HepG2 (cell line): ENCODE measurements around the gene IGSF21. TPM values are rescaled to one million over a fixed set of nuclear protein-coding genes. Genes with fewer than 3 reads are reported as not detected.

Source experiments
- ATAC-seq: fragments of 200-7000 bp; cut with Tn5 transposase; 3 replicates; pipeline ENCODE4 v1.9.1; 2020; ENCODE audit warnings: mild to moderate bottlenecking, moderate library complexity
- BruUV-seq: library from RNA; stranded (reverse); fragments of 400-500 nt; replicated peaks from 2 replicates; lab custom pipeline; 2021; lab: Mats Ljungman, UMichigan
- CTCF ChIA-PET: fragments of 300-600 bp; formaldehyde crosslinking; extraction: SDS; loops from one replicate; lab custom pipeline; 2021; ENCODE audit warnings: low total read pairs, inconsistent platforms, low intra/inter-chr PET ratio; lab: Yijun Ruan, JAX
- POLR2A ChIA-PET: fragments of 350-600 bp; sonication (Branson Sonifier 250); formaldehyde crosslinking; loops from one replicate; lab custom pipeline; 2020; ENCODE audit warnings: antibody characterized with exemption, inconsistent platforms; lab: Yijun Ruan, JAX
- DNase-seq: peaks from one replicate; pipeline ENCODE4 v3.0.0-alpha.2; 2015; ENCODE audit warnings: low spot score
- FAIRE-seq: peaks from 3 replicates; lab custom pipeline; 2011; peaks lifted over from hg19 to GRCh38; lab: Jason Lieb, UNC
- H2AFZ ChIP-seq: one replicate; pipeline ENCODE4 v1.6.1; 2011; ENCODE audit warnings: low read length, inconsistent platforms
- H3K27ac ChIP-seq: fragments of 300-600 bp; 3 replicates; pipeline ENCODE4 v1.8.0; 2011; ENCODE audit warnings: mixed run types, mild to moderate bottlenecking, mixed read lengths, low read length, inconsistent platforms; ENCODE audit not compliant: insufficient read depth; ENCODE audit errors: extremely low read length
- H3K27me3 ChIP-seq, 2 experiments: fragments of 200-600 bp in 1 of 2; 2 replicates in 1 of 2; 3 replicates in 1 of 2; pipeline versions ENCODE4 v1.6.0 to v1.8.0; 2011; ENCODE audit warnings: low read length in 2 of 2, mild to moderate bottlenecking in 2 of 2, moderate library complexity in 2 of 2, inconsistent platforms in 1 of 2; ENCODE audit not compliant: insufficient read depth in 2 of 2, control insufficient read depth in 1 of 2
- H3K36me3 ChIP-seq, 2 experiments: fragments of 200-600 bp in 1 of 2; replicated peaks in 1 of 2; 2 replicates in 1 of 2; 3 replicates in 1 of 2; pipeline versions ENCODE4 v1.5.1 to v1.8.0; 2011; ENCODE audit warnings: low read length in 2 of 2, inconsistent platforms in 1 of 2; ENCODE audit not compliant: insufficient read depth in 2 of 2, control insufficient read depth in 1 of 2
- H3K4me1 ChIP-seq: 2 replicates; pipeline ENCODE4 v1.5.1; 2012; ENCODE audit warnings: low read length, inconsistent platforms; ENCODE audit not compliant: insufficient read depth
- H3K4me2 ChIP-seq: 2 replicates; pipeline ENCODE4 v1.6.0; 2011; ENCODE audit warnings: low read depth, low read length, inconsistent platforms
- H3K4me3 ChIP-seq, 3 experiments: fragments of 200-600 bp in 1 of 3; sonication (generic), shearing (Covaris generic) in 1 of 3; replicated peaks in 1 of 3; 2 replicates each; pipeline ENCODE4 v1.5.1; 2011 to 2016; ENCODE audit warnings: low read length in 3 of 3, inconsistent platforms in 2 of 3, low read depth in 2 of 3, mild to moderate bottlenecking in 2 of 3, control low read depth in 1 of 3, mixed read lengths in 1 of 3; ENCODE audit not compliant: insufficient read depth in 1 of 3
- H3K79me2 ChIP-seq: one replicate; pipeline ENCODE4 v1.6.1; 2011; ENCODE audit warnings: low read length, inconsistent platforms; ENCODE audit not compliant: insufficient read depth
- H3K9ac ChIP-seq: 2 replicates; pipeline ENCODE4 v1.6.0; 2011; ENCODE audit warnings: mild to moderate bottlenecking, low read depth, low read length, inconsistent platforms; ENCODE audit not compliant: insufficient read depth
- H3K9me3 ChIP-seq: 2 replicates; pipeline ENCODE4 v1.5.1; 2012; ENCODE audit warnings: mild to moderate bottlenecking, low read length
- H4K20me1 ChIP-seq: 2 replicates; pipeline ENCODE4 v1.6.0; 2011; ENCODE audit warnings: inconsistent platforms, mild to moderate bottlenecking, low read length, moderate library complexity; ENCODE audit not compliant: insufficient read depth
- MAFG ChIP-seq: sonication (generic); formaldehyde crosslinking; IDR thresholded peaks from 2 replicates; pipeline ENCODE4 v1.5.1; 2020; ENCODE audit warnings: mild to moderate bottlenecking, missing genetic modification reagents
- NFATC3 ChIP-seq: sonication (generic); formaldehyde crosslinking; IDR thresholded peaks from 2 replicates; pipeline ENCODE4 v1.5.1; 2020; ENCODE audit warnings: mild to moderate bottlenecking, missing genetic modification reagents
- ZBTB38 ChIP-seq: sonication (generic); formaldehyde crosslinking; IDR thresholded peaks from 2 replicates; pipeline ENCODE4 v1.5.1; 2020; ENCODE audit warnings: mild to moderate bottlenecking, missing genetic modification reagents
- ZNF432 ChIP-seq: sonication (generic); formaldehyde crosslinking; IDR thresholded peaks from 2 replicates; pipeline ENCODE4 v1.5.0; 2020; ENCODE audit warnings: missing genetic modification reagents, mild to moderate bottlenecking, borderline replicate concordance
- ZNF484 ChIP-seq: sonication (generic); formaldehyde crosslinking; IDR thresholded peaks from 2 replicates; pipeline ENCODE4 v1.5.1; 2020; ENCODE audit warnings: mild to moderate bottlenecking, low read depth, missing genetic modification reagents, borderline replicate concordance
- ZNF570 ChIP-seq: sonication (generic); formaldehyde crosslinking; IDR thresholded peaks from 2 replicates; pipeline ENCODE4 v1.4.0; 2020; ENCODE audit warnings: mild to moderate bottlenecking, missing genetic modification reagents, borderline replicate concordance
- ZNF782 ChIP-seq: sonication (generic); formaldehyde crosslinking; IDR thresholded peaks from 2 replicates; pipeline ENCODE4 v1.4.0; 2020; ENCODE audit warnings: missing genetic modification reagents, mild to moderate bottlenecking, borderline replicate concordance
- WGBS: methylation state at CpG from one replicate; pipeline ENCODE4 v1.1.6; 2017; ENCODE audit warnings: low lambda C conversion rate; 5-methylcytosine and 5-hydroxymethylcytosine counted together
- in situ Hi-C: cut with HindIII; loops from 2 replicates; pipeline ENCODE4 v1.10.0; 2017; ENCODE audit warnings: low pct_unique_long_range_greater_than_20kb; ENCODE audit not compliant: extremely low pct_ligation_motif_present
- intact Hi-C: fragments of 100-400 bp; cut with micrococcal nuclease; formaldehyde crosslinking; loops from one replicate; pipeline ENCODE4 v1.10.0; 2022; ENCODE audit not compliant: unreplicated experiment
- polyA plus RNA-seq, 8 experiments: library from polyadenylated mRNA; depleted of rRNA in 3 of 8; stranded (reverse) in 7 of 8; unstranded in 1 of 8; fragments of >200 nt; fragmentation: Illumina TruSeq in 4 of 8; extraction: Trizol in 4 of 8; gene quantifications; 2 replicates each; pipeline versions ENCODE4 v1.2.1 to v1.2.3, GENCODE V29; 2011 to 2016; ENCODE audit warnings: low read depth in 4 of 8, missing spikeins in 1 of 8, mixed read lengths in 1 of 8; ENCODE audit not compliant: insufficient read depth in 1 of 8
- total RNA-seq, 5 experiments: library from RNA; depleted of rRNA; stranded (reverse); fragments of >200 nt; fragmentation: Illumina TruSeq; extraction: Trizol; gene quantifications; 2 replicates each; pipeline ENCODE4 v1.2.3, GENCODE V29; 2016; ENCODE audit warnings: low read depth in 1 of 5

Gene IGSF21
- total and polyA plus RNA-seq, 2 of the 13 experiments (the other 11 are each of a cell fraction or from before 2014, with no cell fraction given), result not detected

DNA sequence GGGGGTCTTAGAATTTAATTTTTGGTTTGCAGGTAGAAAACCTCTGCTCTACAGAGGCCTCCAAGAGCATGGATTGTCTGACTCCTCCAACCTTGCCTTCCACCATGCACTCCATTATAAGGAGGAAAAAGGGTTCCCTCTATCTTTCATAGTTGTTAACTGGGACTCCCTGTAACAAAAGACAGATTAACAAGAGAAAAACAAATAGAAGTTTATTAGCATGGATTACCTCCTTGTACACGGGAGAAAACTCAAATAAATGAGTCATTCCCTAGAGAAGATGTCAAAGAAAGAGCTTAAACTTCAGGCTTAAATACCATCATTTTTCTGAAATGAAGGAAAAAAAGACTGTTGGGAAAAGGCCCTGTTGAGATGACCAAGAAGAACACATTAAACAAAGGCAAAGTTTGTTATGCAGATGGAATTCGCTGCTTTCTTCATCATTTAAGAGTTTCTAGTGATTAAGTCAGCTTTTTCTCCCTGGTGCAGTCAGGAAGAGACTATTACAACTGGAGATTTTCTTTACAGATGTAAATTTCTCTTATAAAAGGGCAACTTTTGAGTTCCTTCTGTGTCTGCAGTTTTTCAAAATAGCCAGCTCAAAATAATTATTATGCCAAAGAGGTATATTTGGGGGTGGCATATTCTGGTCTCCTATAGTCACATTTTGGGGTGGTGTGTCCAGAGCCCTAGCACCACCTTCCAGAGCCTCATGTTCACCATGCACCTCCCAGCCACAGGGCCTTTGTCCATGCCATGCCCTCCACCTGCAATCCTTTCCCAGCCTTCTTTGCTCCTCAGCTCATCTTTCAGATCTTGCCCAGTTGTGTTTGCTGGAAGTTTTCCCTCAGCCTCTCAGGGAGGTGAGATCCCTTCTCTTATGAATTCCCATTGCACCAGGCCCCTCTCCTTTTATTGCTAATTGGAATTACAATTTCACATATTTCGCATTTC, 310.0 kb downstream of the IGSF21 start:
- FAIRE-seq, result no peak
- H3K79me2 ChIP-seq, result no peaks in the 10 kb centered on the region
- peaks cover 0 to 9% of the 10 kb centered on the region in 2 experiments; a peak in 1 of 5 replicates for H3K27me3 ChIP-seq
- no peak overlapping the region for H2AFZ ChIP-seq
- no peaks in the 10 kb centered on the region for H3K9me3 ChIP-seq
- BruUV-seq, result no TSS peak
- intact Hi-C loops, result no loop called here
- H3K4me3 ChIP-seq, result no peak overlapping the region
- H3K27ac ChIP-seq, result no peak overlapping the region
- H3K4me2 ChIP-seq, result no peak overlapping the region
- TF ChIP-seq NFATC3, result no peak
- TF ChIP-seq ZNF432 (CRISPR knock-in tag), result no peak
- no peak for TF ChIP-seq ZBTB38 (CRISPR knock-in tag)
- TF ChIP-seq ZNF782 (CRISPR knock-in tag), result no peak
- TF ChIP-seq ZNF484, result no peak
- no peak for TF ChIP-seq MAFG (CRISPR knock-in tag)
- TF ChIP-seq ZNF570 (CRISPR knock-in tag), result no peak
- TF ChIP-seq, all 625 proteins: peak for 0
- Histone ChIP-seq H4K20me1 (no peaks in the 10 kb centered on the region), H3K9ac (no peak overlapping the region), H3K36me3 (no peaks in the 10 kb centered on the region), H3K4me1 (no peaks in the 10 kb centered on the region)
- POLR2A ChIA-PET, result no interaction called here
- ATAC-seq (no peak), DNase-seq (no peak)
- WGBS, result 0% methylated on average over 3 of the region's 3 CpGs
- in situ Hi-C loops, result no loop called here
- CTCF ChIA-PET, result no interaction called here
